Uterus (tissue), 4 donors: ENCODE measurements around the gene DOCK3. TPM values are rescaled to one million over a fixed set of nuclear protein-coding genes. Genes with fewer than 3 reads are reported as not detected.
"Not testable (repeated sequence)": the region's sequence is repeated elsewhere in the genome, so short reads cannot be mapped to it uniquely, and the experiment has no call there.

ENCODE experiments used
- DNase-seq, 2 donors: peaks; one replicate each; pipeline ENCODE4 v3.0.0-alpha.2; 2019 to 2020
- H3K27ac ChIP-seq, 2 donors: fragments of 200-600 bp; sonication (generic); 1 replicate in 1 of 2; 2 replicates in 1 of 2; pipeline ENCODE4 v1.5.1; 2016 to 2018
- H3K27me3 ChIP-seq, 2 donors: fragments of 200-600 bp; sonication (generic); one replicate each; pipeline ENCODE4 v1.5.1; 2018 to 2019; ENCODE audit warnings: control low read depth in 1 of 2
- H3K36me3 ChIP-seq, 2 donors: fragments of 200-600 bp; sonication (generic); one replicate each; pipeline ENCODE4 v1.5.1; 2019; ENCODE audit warnings: control low read depth in 1 of 2
- H3K4me1 ChIP-seq, 2 donors: fragments of 200-600 bp; sonication (generic); one replicate each; pipeline ENCODE4 v1.5.1; 2018 to 2019; ENCODE audit warnings: control low read depth in 1 of 2
- H3K4me3 ChIP-seq, 2 donors: fragments of 200-600 bp; sonication (generic); 1 replicate in 1 of 2; 2 replicates in 1 of 2; pipeline ENCODE4 v1.5.1; 2018 to 2019; ENCODE audit warnings: mild to moderate bottlenecking in 1 of 2
- H3K9me3 ChIP-seq, 2 donors: fragments of 200-600 bp; sonication (generic); one replicate each; pipeline ENCODE4 v1.5.1; 2019; ENCODE audit warnings: control low read depth in 1 of 2
- POLR2A ChIP-seq, 2 donors: fragments of 450-650 bp; IDR thresholded peaks; one replicate each; pipeline ENCODE4 v1.6.1; 2016; ENCODE audit warnings: antibody characterized with exemption in 2 of 2, mild to moderate bottlenecking in 1 of 2, moderate library complexity in 1 of 2
- intact Hi-C: fragments of 100-400 bp; cut with DNase I; formaldehyde crosslinking; loops from one replicate; pipeline ENCODE4 v1.15.1; 2023; ENCODE audit warnings: low total_unique reads
- total RNA-seq, 4 donors: library from RNA; depleted of rRNA in 3 of 4; stranded (reverse); fragments of >200 nt in 3 of 4; gene quantifications; one replicate each; pipeline versions ENCODE4 v1.1.0 to v1.2.4, GENCODE V29; 2014 to 2023
- TF ChIP-seq, protein P1 (sequence below), 4 experiments: fragments of 200-600 bp in 2 of 4; fragments of 450-650 bp in 2 of 4; sonication (generic) in 2 of 4; IDR thresholded peaks; one replicate each; pipeline ENCODE4 v1.5.1; 2016 to 2019; ENCODE audit warnings: antibody characterized with exemption in 4 of 4, mild to moderate bottlenecking in 2 of 4, moderate library complexity in 1 of 4
- donor health status: DM: yes; HTN: yes; CAD: no.

The DOCK3 gene
- total RNA-seq, 4 donors from 2014 or later = under 0.01 to 1.6 (median 0.46) TPM

GRCh38 chr3:50658831-50659230 lies 15.9 kb upstream of the DOCK3 start:
- no peaks in the 10 kb centered on the region for H3K9me3 ChIP-seq
- H3K4me1 ChIP-seq = no peaks in the 10 kb centered on the region
- intact Hi-C loops = no loop called here
- no peaks in the 10 kb centered on the region for H3K36me3 ChIP-seq
- DNase-seq = no peak
- H3K27me3 ChIP-seq = no peaks in the 10 kb centered on the region
- H3K27ac ChIP-seq = no peak overlapping the region
- no peak for TF ChIP-seq POLR2A (IDR thresholded peaks at IDR 0.05)
- TF ChIP-seq, protein P1, sequence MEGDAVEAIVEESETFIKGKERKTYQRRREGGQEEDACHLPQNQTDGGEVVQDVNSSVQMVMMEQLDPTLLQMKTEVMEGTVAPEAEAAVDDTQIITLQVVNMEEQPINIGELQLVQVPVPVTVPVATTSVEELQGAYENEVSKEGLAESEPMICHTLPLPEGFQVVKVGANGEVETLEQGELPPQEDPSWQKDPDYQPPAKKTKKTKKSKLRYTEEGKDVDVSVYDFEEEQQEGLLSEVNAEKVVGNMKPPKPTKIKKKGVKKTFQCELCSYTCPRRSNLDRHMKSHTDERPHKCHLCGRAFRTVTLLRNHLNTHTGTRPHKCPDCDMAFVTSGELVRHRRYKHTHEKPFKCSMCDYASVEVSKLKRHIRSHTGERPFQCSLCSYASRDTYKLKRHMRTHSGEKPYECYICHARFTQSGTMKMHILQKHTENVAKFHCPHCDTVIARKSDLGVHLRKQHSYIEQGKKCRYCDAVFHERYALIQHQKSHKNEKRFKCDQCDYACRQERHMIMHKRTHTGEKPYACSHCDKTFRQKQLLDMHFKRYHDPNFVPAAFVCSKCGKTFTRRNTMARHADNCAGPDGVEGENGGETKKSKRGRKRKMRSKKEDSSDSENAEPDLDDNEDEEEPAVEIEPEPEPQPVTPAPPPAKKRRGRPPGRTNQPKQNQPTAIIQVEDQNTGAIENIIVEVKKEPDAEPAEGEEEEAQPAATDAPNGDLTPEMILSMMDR (IDR thresholded peaks at IDR 0.05) = no peak
- no peak overlapping the region for H3K4me3 ChIP-seq

DNA sequence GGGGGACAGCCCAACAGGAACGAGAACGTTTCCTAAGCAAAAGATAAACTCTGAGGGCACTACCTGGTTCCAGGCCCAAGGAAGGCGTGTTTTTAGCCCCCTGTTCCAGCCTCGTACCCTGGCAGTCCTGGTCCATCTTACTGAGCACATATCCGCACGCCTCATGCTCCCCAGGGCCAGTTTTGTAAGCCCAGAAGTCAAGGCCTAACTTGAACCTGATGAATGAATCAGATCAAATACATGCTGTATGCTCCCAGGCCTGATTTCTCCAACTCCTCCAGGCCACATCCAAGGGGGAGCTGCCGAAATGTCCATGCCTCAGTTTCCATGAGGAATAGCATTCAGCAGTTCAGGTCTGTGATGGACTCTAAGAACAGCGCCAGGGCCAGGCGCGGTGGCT lies 14.3 kb upstream of the DOCK3 start:
- DNase-seq = peak in 1 of 2 donors; percentile 3
- H3K27me3 ChIP-seq = no peaks in the 10 kb centered on the region
- H3K27ac ChIP-seq = no peak overlapping the region
- H3K9me3 ChIP-seq = no peaks in the 10 kb centered on the region
- H3K4me1 ChIP-seq = no peaks in the 10 kb centered on the region
- TF ChIP-seq, protein P1 (IDR thresholded peaks at IDR 0.05) = no peak
- no peak for TF ChIP-seq POLR2A (IDR thresholded peaks at IDR 0.05)
- no peaks in the 10 kb centered on the region for H3K36me3 ChIP-seq
- no peak overlapping the region for H3K4me3 ChIP-seq
- intact Hi-C loops = no loop called here

- intact Hi-C loops = no loop called here
- no peak for DNase-seq
- TF ChIP-seq, protein P1 (IDR thresholded peaks at IDR 0.05) = no peak
- TF ChIP-seq POLR2A (IDR thresholded peaks at IDR 0.05) = no peak
These were observed 13.3 kb upstream of the DOCK3 start for GRCh38 chr3:50661321-50661837.

GRCh38 chr3:50662408-50662807 lies 12.3 kb upstream of the DOCK3 start:
- no peak for TF ChIP-seq POLR2A (IDR thresholded peaks at IDR 0.05)
- TF ChIP-seq, protein P1 (IDR thresholded peaks at IDR 0.05) = no peak
- Histone ChIP-seq H3K36me3 (no peaks in the 10 kb centered on the region), H3K4me3 (no peak overlapping the region), H3K9me3 (no peaks in the 10 kb centered on the region), H3K27me3 (no peaks in the 10 kb centered on the region), H3K4me1 (no peaks in the 10 kb centered on the region), H3K27ac (no peak overlapping the region)
- DNase-seq = no peak
- intact Hi-C loops = no loop called here

More at GRCh38 chr3:50661321-50661837, 13.3 kb upstream of the DOCK3 start:
- no peaks in the 10 kb centered on the region for H3K36me3 ChIP-seq
- no peaks in the 10 kb centered on the region for H3K4me1 ChIP-seq
- H3K4me3 ChIP-seq = no peak overlapping the region
- H3K9me3 ChIP-seq = no peaks in the 10 kb centered on the region
- H3K27ac ChIP-seq = no peak overlapping the region
- no peaks in the 10 kb centered on the region for H3K27me3 ChIP-seq

- no peaks in the 10 kb centered on the region for H3K9me3 ChIP-seq
- DNase-seq = no peak
- no peaks in the 10 kb centered on the region for H3K36me3 ChIP-seq
- H3K27me3 ChIP-seq = no peaks in the 10 kb centered on the region
- H3K4me3 ChIP-seq = no peak overlapping the region
- intact Hi-C loops = no loop called here
- no peak overlapping the region for H3K27ac ChIP-seq
- no peaks in the 10 kb centered on the region for H3K4me1 ChIP-seq
- TF ChIP-seq, protein P1 (IDR thresholded peaks at IDR 0.05) = no peak
- no peak for TF ChIP-seq POLR2A (IDR thresholded peaks at IDR 0.05)
These were observed 9.5 kb upstream of the DOCK3 start for GRCh38 chr3:50665081-50665840.

DNA sequence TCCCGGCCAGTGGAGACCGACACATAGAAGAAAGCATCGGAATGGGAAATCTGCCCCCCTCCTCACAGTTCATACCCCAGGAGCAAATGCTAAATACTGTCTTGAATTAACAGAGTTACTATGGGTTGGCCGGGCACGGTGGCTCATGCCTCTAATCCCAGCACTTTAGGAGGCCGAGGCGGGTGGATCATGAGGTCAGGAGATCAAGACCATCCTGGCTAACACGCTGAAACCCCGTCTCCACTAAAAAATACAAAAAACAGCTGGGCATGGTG lies 8.9 kb upstream of the DOCK3 start:
- H3K27me3 ChIP-seq, H3K9me3 ChIP-seq, H3K4me3 ChIP-seq, DNase-seq, H3K4me1 ChIP-seq, H3K27ac ChIP-seq, H3K36me3 ChIP-seq, intact Hi-C loops: not testable (repeated sequence)
